ENCODE data around the gene VPS13C.

DNA sequence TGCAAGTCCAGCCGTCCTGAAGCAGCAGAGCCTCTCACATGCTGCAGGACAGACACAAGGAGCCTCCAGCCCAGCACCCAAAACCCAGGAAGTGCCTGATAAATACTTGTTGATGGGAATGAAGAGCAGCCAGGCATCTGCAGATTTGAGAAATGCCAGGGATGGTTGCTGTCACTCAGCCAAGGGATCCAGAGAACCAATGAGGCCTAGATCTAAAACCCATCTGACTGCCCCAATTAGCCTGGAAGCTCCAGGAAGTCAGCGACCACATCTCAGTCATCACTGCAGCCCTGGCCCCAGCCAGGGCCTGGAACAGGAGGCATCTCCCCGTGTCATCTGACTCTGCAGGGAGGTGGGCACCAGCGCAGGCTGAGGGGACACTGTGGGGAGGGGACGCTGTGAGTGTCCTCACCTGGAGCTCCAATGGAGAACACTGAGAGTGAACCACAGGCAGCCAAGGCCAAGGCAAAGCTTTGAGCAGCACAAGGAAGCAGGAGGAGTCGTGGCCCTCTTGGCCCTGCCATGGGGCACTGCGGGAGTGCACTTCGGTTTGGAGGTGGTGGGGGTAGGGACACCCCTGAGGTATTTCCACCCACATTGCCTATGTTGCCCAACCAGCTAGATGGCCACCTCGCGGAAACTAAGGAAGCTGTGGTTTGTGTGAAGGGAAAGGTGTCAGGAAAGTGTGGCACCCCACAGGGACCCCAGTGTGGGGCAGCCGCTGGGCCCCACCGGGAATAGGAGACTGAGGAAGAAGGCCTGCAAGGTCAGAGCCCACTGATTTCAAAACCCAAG, 229.5 kb downstream of the VPS13C start:
- no peak for TF ChIP-seq FOXM1 (IDR thresholded peaks at IDR 0.05; ENCODE audit: borderline replicate concordance, low read depth)
- no peak for TF ChIP-seq MAX (IDR thresholded peaks at IDR 0.05)
- no peak for TF ChIP-seq USF1 (IDR thresholded peaks at IDR 0.05)
